ENCODE measurements around the gene PEX19. TPM values are rescaled to one million over a fixed set of nuclear protein-coding genes. Genes with fewer than 3 reads are reported as not detected.
A peak's percentile ranks its signal among the peaks of the same experiment; 100 is the strongest.

The PEX19 gene
- total RNA-seq, 3 donors from 2014 or later (not counting 1 experiment from before 2014, with no cell fraction given): 41.5 to 48.8 (median 47.8) TPM

- WGBS (ENCODE audit: insufficient coverage): 97% methylated on average over 5 of the region's 5 CpGs
- intact Hi-C loops (cut with micrococcal nuclease): no loop called here
- no peak for TF ChIP-seq CTCF (IDR thresholded peaks at IDR 0.05)
- Histone ChIP-seq H3K36me3 (ENCODE audit: control insufficient read depth, insufficient read depth, low read length) (peaks cover 79% of the 10 kb centered on the region), H3K9me3 (ENCODE audit: control insufficient read depth, insufficient read depth, low read length) (no peaks in the 10 kb centered on the region), H3K27ac (ENCODE audit: low read length) (no peak overlapping the region), H3K27me3 (ENCODE audit: control insufficient read depth, insufficient read depth, low read length) (no peaks in the 10 kb centered on the region), H3K4me1 (ENCODE audit: control insufficient read depth, insufficient read depth, low read length) (no peaks in the 10 kb centered on the region), H3K4me3 (ENCODE audit: low read length) (no peak overlapping the region)
- peaks cover 35% of the 10 kb centered on the region for H3K36me3 Mint-ChIP-seq
- H3K27ac Mint-ChIP-seq: no peak overlapping the region
- H3K4me1 Mint-ChIP-seq: peaks cover 0 to 8% of the 10 kb centered on the region in 2 donors
- H3K9me3 Mint-ChIP-seq: no peaks in the 10 kb centered on the region
- H3K4me3 Mint-ChIP-seq: no peak overlapping the region
- no peak for DNase-seq
- H3K27me3 Mint-ChIP-seq (ENCODE audit: low read depth in 2 of 2): no peaks in the 10 kb centered on the region
- ATAC-seq: no peak
These were observed 48.1 kb downstream of the PEX19 start for GRCh38 chr1:160236806-160237205.

DNA sequence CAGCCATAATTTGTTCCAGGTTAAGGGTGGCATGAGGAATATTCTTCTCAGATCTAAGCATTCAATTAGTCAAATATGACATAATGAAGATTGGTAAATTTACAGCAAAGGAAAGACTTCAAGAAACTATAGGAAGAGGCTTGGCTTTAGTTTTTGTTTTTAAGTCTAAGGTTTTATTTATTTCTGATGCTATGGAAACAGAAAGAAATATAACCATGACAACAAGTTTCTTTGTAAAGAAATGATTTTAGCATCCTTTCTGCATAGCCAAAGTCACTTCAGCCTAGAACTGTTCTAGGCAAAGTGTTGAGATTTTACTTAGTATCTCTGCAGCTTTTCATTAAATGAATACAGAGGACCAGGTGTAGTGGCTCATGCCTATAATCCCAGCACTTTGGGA is 52.0 kb downstream of the PEX19 start:
- H3K27ac ChIP-seq (ENCODE audit: low read length): no peak overlapping the region
- ATAC-seq (peak in 1 of 3 donors; percentile 34), DNase-seq (no peak)
- Mint-ChIP-seq H3K9me3 (no peaks in the 10 kb centered on the region), H3K36me3 (peaks cover 25% of the 10 kb centered on the region), H3K4me3 (no peak overlapping the region), H3K4me1 (peaks cover 0 to 8% of the 10 kb centered on the region in 2 donors), H3K27me3 (ENCODE audit: low read depth in 2 of 2) (no peaks in the 10 kb centered on the region), H3K27ac (no peak overlapping the region)
- H3K4me3 ChIP-seq (ENCODE audit: low read length): no peak overlapping the region
- H3K9me3 ChIP-seq (ENCODE audit: control insufficient read depth, insufficient read depth, low read length): no peaks in the 10 kb centered on the region
- intact Hi-C loops (cut with micrococcal nuclease): no loop called here
- peaks cover 80% of the 10 kb centered on the region for H3K36me3 ChIP-seq (ENCODE audit: control insufficient read depth, insufficient read depth, low read length)
- no peak for TF ChIP-seq CTCF (IDR thresholded peaks at IDR 0.05)
- H3K27me3 ChIP-seq (ENCODE audit: control insufficient read depth, insufficient read depth, low read length): no peaks in the 10 kb centered on the region
- H3K4me1 ChIP-seq (ENCODE audit: control insufficient read depth, insufficient read depth, low read length): no peaks in the 10 kb centered on the region

- ATAC-seq (no peak), DNase-seq (no peak)
- no peaks in the 10 kb centered on the region for H3K27me3 ChIP-seq (ENCODE audit: control insufficient read depth, insufficient read depth, low read length)
- no peaks in the 10 kb centered on the region for H3K4me1 Mint-ChIP-seq
- H3K36me3 Mint-ChIP-seq: peaks cover 17% of the 10 kb centered on the region
- no peaks in the 10 kb centered on the region for H3K9me3 Mint-ChIP-seq
- H3K36me3 ChIP-seq (ENCODE audit: control insufficient read depth, insufficient read depth, low read length): peaks cover 88% of the 10 kb centered on the region
- H3K27me3 Mint-ChIP-seq (ENCODE audit: low read depth in 2 of 2): no peaks in the 10 kb centered on the region
- no peak for TF ChIP-seq CTCF (IDR thresholded peaks at IDR 0.05)
- no peak overlapping the region for H3K27ac ChIP-seq (ENCODE audit: low read length)
- H3K9me3 ChIP-seq (ENCODE audit: control insufficient read depth, insufficient read depth, low read length): no peaks in the 10 kb centered on the region
- intact Hi-C loops (cut with micrococcal nuclease): no loop called here
- no peaks in the 10 kb centered on the region for H3K4me1 ChIP-seq (ENCODE audit: control insufficient read depth, insufficient read depth, low read length)
- no peak overlapping the region for H3K4me3 ChIP-seq (ENCODE audit: low read length)
- H3K4me3 Mint-ChIP-seq: no peak overlapping the region
- peak overlapping the region; percentile 35 to 41 for H3K27ac Mint-ChIP-seq
These were observed 56.5 kb downstream of the PEX19 start for GRCh38 chr1:160228431-160228830.

- Histone ChIP-seq H3K27ac (ENCODE audit: low read length) (no peak overlapping the region), H3K36me3 (ENCODE audit: control insufficient read depth, insufficient read depth, low read length) (peaks cover 92% of the 10 kb centered on the region), H3K9me3 (ENCODE audit: control insufficient read depth, insufficient read depth, low read length) (no peaks in the 10 kb centered on the region), H3K27me3 (ENCODE audit: control insufficient read depth, insufficient read depth, low read length) (no peaks in the 10 kb centered on the region), H3K4me3 (ENCODE audit: low read length) (no peak overlapping the region), H3K4me1 (ENCODE audit: control insufficient read depth, insufficient read depth, low read length) (no peaks in the 10 kb centered on the region)
- ATAC-seq (no peak), DNase-seq (no peak)
- Mint-ChIP-seq H3K36me3 (peaks cover 17% of the 10 kb centered on the region), H3K27me3 (ENCODE audit: low read depth in 2 of 2) (no peaks in the 10 kb centered on the region), H3K27ac (no peak overlapping the region), H3K4me1 (no peaks in the 10 kb centered on the region), H3K4me3 (no peak overlapping the region), H3K9me3 (no peaks in the 10 kb centered on the region)
- no peak for TF ChIP-seq CTCF (IDR thresholded peaks at IDR 0.05)
- intact Hi-C loops (cut with micrococcal nuclease): no loop called here
- no CpG with 5 or more reads among the region's 1 CpG for WGBS (ENCODE audit: insufficient coverage)
These were observed 57.4 kb downstream of the PEX19 start for GRCh38 chr1:160227561-160227960.
